ENCODE measurements around the gene SPO11.

SPO11 gene, protein sequence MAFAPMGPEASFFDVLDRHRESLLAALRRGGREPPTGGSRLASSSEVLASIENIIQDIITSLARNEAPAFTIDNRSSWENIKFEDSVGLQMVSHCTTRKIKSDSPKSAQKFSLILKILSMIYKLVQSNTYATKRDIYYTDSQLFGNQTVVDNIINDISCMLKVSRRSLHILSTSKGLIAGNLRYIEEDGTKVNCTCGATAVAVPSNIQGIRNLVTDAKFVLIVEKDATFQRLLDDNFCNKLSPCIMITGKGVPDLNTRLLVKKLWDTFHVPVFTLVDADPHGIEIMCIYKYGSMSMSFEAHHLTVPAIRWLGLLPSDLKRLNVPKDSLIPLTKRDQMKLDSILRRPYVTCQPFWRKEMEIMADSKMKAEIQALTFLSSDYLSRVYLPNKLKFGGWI

DNA sequence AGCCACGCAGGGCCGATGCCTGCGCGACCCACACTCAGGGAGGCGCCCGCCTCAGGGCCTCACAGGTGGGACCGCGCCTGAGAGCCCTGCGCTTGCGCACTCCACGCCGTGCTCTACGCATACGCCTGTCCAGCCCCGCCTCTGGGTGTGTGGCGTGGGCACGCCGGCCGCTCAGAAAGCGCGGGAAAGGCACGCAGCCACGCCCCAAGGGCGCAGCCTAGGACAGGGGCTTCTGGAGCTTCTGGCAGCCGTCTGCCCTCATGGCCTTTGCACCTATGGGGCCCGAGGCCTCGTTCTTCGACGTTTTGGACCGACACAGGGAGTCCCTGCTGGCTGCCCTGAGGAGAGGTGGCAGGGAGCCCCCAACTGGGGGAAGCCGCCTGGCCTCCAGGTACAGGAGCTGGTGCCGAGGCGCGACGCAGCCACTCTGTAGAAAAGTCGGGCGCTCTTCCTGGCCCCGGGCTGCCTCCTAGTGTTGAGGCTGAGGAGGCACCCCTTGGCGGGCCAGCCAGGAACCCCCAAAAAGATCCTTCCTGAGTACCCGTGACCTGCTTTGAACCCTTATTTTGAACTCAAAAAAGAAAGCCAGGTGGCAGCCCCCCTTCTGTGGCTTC lies at the start of gene SPO11:
Gene SPO11 (plus strand): TSS at position 196 of the 614 bp plus-strand sequence. CDS start 65 bp downstream, at position 261.
- DNase-seq = no peak

DNA sequence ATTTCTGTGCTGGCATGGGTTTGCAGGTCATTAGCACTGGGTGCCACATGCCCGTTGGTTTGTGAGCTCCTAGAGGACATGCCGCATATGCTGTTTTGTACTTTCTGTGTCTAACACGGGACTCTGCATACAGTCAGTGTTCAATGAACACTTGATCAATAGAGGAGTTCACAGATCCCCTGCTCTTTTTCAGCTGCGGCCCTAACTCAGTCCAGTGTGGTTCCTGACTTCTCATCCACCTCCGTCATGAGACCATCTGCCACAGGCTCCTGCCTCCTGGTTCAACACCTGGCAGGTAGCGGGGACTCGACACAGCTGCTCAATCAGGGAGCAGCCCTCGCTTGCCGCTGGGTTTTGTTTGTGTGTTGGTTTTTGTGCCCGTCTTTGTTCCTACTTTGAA lies 49.4 kb upstream of the SPO11 start:
- no peak for DNase-seq

GRCh38 chr20:57281900-57282299 lies 47.7 kb upstream of the SPO11 start:
- DNase-seq = no peak

- DNase-seq = no peak
Measured at GRCh38 chr20:57282670-57283361, 46.8 kb upstream of the SPO11 start.

DNA sequence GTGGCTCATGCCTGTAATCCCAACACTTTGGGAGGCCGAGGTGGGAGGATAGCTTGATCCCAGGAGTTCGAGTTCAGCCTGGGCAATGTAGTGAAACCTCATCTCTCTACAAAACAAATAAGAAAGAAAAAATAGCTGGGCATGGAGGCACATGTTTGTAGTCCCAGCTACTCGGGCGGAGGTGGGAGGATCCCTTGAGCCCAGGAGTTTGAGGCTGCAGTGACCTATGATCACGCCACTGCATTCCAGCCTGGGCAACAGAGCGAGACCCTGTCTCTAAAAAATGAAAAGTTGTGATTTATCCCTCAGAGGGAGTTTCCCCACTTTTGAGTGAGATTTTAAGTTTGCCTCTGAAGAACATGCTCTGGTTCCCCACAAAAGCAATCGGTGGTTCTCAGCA lies 45.7 kb upstream of the SPO11 start:
- DNase-seq = no peak

DNA sequence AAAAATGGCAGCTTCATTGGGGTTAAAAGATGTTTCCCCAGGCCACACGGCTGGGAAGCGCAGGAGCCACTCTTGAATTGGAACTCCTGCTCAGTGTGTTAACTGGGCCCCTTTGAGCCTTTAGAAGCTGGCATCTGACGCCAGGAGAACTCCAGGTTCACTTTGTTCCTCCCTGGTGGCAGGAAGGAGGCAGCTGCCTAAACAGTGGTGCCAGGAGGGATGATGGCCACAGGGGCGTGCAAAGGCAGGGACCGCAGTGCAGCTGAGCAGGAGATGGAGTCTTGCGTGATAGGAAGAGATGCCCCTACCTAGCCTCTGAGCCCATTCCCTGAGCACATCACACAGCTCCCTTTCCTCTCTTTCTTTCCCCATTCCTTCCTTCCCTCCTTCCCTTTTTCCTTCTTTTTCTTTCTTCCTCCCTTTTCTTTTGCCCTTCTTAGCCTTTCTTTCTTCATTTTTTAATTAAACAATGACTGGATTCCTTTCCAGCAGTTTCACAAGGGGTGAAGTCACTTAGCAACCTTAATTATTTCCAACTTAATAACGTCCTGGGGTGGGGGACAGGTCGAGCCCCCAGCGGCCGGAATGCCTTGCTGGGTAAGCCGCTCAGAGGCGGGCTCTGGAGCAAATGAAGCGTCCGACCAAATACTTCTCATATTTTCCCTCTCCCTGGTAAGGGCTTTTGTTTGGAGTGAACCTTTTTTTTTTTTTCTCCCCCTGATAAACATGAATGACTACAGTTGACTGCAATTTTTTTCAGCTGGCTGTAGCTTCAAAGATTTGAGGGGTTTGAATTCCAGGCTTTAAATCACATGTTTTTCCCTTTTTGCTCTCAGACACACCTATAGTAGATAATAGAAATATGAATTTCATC lies 42.4 kb upstream of the SPO11 start:
- no peak for DNase-seq

- DNase-seq = no peak
Measured at GRCh38 chr20:57287901-57288300, 41.7 kb upstream of the SPO11 start.

GRCh38 chr20:57288651-57289277 lies 40.8 kb upstream of the SPO11 start:
- DNase-seq = no peak

- DNase-seq = no peak
Measured at GRCh38 chr20:57289391-57290177, 40.0 kb upstream of the SPO11 start.

GRCh38 chr20:57290178-57290484 lies 39.5 kb upstream of the SPO11 start:
- DNase-seq = no peak

DNA sequence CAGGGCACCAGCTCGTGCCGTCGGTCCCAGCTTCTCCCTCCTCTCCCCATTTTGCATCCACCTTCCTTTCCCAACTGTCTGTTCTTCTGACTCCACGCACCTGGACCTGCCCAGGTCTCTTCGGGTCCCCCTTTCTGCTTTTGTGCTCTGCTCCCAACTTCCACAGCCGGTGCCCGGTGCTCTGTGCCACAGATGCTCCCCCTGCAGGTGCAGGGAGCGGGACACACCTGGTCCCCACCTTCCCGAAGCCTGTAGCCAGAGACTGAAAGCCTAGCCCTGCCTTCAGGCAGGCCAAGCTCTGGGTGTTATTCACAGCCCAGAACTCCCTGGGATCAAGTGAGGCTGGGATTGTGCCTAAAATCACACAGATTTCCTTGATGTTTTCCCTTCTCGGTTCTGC lies 38.6 kb upstream of the SPO11 start:
- DNase-seq = no peak

GRCh38 chr20:57291694-57292093 lies 37.9 kb upstream of the SPO11 start:
- DNase-seq = no peak

DNA sequence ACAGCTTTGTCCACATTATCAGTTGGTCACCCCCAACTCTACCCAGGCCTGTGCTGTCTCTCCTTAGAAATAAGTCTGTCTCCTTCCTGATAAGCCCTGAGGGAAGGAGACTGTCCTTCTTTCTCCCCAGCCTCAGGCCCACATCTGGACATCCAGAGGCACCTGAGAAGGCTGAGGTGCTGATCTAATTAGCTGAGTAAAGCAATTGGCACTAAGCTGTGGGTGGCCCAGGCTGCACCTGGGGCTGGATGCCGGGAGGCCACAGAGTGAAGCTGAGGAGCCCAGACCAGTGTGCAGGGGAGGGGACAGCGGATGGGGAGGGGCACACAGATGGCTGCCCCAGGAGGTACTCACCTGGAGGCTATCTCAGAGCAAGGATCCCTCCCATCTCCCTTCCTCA lies 37.0 kb upstream of the SPO11 start:
- DNase-seq = no peak

DNA sequence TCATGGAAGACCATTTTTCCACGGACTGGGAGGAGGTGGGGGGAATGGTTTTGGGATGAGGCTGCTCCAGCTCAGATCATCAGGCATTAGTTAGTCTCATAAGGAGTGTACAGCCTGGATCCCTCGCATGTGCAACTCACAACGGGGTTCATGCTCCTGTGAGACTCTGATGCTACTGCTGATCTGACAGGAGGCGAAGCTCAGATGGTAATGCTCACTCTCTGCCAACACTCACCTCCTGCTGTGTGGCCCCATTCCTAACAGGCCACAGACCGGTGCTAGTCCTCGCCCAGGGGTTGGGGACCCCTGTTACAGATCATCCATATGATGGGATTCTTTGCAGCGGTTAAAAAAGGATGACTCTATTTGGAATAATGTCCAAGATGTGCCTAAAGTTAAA lies 35.6 kb upstream of the SPO11 start:
- DNase-seq = no peak

GRCh38 chr20:57294550-57294949 lies 35.1 kb upstream of the SPO11 start:
- no peak for DNase-seq

GRCh38 chr20:57298457-57298856 lies 31.1 kb upstream of the SPO11 start:
- no peak for DNase-seq

DNA sequence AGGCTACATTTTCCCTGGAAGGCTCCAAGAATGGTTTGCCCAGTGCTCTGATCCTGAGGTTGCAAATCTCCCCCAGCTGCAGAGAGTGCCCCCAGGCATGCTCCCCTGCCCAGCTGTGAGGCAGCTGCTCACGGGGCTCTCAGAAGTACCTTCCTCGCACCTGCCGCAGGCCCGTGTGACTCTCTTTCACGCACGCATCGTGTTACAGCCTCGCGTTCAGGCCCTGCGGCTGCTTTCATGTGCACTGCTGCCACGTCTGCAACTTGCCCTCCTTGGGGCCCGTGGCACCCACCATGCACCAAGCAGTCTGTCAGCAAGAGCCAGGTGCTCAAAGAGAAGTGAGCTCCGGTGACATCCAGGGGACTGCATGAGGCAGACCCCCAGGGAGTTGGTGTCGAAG lies 28.6 kb upstream of the SPO11 start:
- no peak for DNase-seq

GRCh38 chr20:57306747-57307146 lies 22.9 kb upstream of the SPO11 start:
- no peak for DNase-seq

- no peak for DNase-seq
Measured at GRCh38 chr20:57308451-57309271, 20.9 kb upstream of the SPO11 start.

DNA sequence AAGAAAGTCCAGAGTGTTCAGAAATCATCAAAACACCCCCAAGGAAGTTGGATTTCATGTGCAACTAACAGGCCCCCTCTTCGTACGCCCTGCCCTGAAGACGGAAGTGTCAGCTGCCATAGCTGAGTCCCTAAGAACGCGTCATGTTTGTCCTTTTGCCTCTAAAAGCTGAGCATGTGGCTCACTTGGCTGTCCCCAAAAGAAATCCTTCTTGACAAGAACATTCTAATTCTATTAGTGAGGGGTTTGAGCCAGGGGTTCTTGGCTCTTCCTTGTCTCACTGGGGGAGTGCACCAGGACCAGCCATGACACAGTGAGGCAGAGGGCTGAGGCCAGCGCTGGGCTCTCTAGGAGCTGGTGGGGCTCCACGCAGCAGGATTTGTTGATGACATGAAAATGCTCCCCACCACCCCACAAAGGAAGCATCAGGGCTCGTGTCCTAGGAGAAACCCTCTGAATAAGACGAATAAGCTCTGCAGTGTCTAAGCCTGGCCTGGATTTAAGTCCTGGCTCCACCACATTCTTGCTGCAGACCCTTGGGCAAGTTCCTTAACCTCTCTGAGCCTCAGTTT lies 20.0 kb upstream of the SPO11 start:
- DNase-seq = no peak

Data from CD4-positive, alpha-beta T cell treated with Interleukin-4 for 1 hour (primary cell).